Large intestine (tissue), 3 donors: ENCODE results near the gene WNT7A. TPM values are rescaled to one million over a fixed set of nuclear protein-coding genes. Genes with fewer than 3 reads are reported as not detected.
A peak's percentile ranks its signal among the peaks of the same experiment; 100 is the strongest.

Experiments used
- DNase-seq, 2 donors: peaks; one replicate each; pipeline versions ENCODE4 v3.0.0 to v3.0.0-alpha.2; 2013
- H3K27ac ChIP-seq: one replicate; pipeline ENCODE4 v1.5.1; 2013; ENCODE audit warnings: low read length
- H3K27me3 ChIP-seq: 2 replicates; pipeline ENCODE4 v1.6.1; 2013; ENCODE audit warnings: low read length; ENCODE audit not compliant: control insufficient read depth, insufficient read depth
- H3K36me3 ChIP-seq: 2 replicates; pipeline ENCODE4 v1.6.1; 2013; ENCODE audit warnings: low read length; ENCODE audit not compliant: control insufficient read depth, insufficient read depth
- H3K4me1 ChIP-seq: one replicate; pipeline ENCODE4 v1.6.1; 2013; ENCODE audit warnings: low read length; ENCODE audit not compliant: control insufficient read depth, insufficient read depth
- H3K4me3 ChIP-seq: one replicate; pipeline ENCODE4 v1.5.1; 2013; ENCODE audit warnings: low read length
- H3K9me3 ChIP-seq: one replicate; pipeline ENCODE4 v1.6.1; 2013; ENCODE audit warnings: mild to moderate bottlenecking, low read depth, low read length, moderate library complexity; ENCODE audit not compliant: control insufficient read depth
- WGBS: methylation state at CpG from one replicate; pipeline ENCODE4 v1.1.5; 2013; ENCODE audit warnings: low lambda C conversion rate; ENCODE audit not compliant: insufficient coverage; 5-methylcytosine and 5-hydroxymethylcytosine counted together
- polyA plus RNA-seq: library from polyadenylated mRNA; unstranded; fragments of 120-200 nt; gene quantifications from one replicate; pipeline ENCODE4 v1.2.1, GENCODE V29; 2013

Gene WNT7A
- polyA plus RNA-seq, 1 donor = 0.01 TPM

DNA sequence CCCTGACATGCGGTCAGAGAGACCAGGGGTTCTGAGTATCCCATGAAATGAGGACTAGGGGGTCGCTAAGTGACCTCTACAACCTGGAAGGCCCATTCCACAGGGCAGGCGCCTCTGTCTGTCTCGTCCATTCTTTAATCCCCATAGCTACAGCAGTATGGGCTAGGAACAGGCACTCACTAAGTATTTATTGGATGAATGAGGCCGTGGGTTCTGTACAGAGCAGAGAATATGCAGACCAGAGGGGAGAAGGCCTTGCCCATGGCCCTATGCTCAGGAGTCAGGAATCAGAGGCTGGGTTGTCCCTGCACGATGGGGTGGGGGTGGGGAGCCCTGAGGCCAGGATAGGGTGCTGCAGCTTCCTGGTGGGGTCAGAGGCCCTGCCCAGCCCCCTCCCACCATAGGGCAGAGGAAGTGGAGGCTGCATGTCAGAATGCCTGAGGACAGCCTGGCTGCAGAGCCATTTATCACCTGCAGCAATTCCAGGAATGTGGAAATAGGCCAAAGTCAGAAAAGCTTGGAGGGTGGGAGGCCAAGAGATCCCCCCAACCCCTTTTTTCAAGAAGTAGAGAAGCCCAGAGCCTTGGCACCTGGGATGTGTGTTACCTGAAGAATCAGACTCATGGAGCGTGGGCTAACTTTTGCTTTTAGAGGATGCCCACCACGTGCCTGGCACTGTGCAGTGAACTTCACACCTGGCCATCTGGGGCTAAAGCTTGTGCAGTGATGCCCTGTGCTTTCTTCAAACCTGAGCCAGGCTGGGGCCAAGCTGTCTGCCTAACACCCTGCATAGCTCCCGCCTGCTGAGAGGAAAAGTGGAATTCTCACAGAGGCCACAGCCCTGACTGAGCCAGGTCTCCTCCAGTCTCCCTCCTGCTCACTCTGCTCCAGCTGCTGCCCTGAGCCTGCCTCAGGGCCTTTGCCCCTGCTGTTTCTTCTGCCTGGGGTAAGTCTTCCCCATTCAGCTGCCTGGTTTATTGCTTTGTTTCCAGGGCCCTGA is 109.4 kb downstream of the WNT7A start:
- peaks cover 19% of the 10 kb centered on the region for H3K4me1 ChIP-seq
- no peaks in the 10 kb centered on the region for H3K36me3 ChIP-seq
- H3K27ac ChIP-seq = no peak overlapping the region
- no CpG with 5 or more reads among the region's 9 CpGs for WGBS
- no peak overlapping the region for H3K4me3 ChIP-seq
- no peaks in the 10 kb centered on the region for H3K27me3 ChIP-seq
- H3K9me3 ChIP-seq = no peaks in the 10 kb centered on the region
- DNase-seq = peak; percentile 34 to 45

DNA sequence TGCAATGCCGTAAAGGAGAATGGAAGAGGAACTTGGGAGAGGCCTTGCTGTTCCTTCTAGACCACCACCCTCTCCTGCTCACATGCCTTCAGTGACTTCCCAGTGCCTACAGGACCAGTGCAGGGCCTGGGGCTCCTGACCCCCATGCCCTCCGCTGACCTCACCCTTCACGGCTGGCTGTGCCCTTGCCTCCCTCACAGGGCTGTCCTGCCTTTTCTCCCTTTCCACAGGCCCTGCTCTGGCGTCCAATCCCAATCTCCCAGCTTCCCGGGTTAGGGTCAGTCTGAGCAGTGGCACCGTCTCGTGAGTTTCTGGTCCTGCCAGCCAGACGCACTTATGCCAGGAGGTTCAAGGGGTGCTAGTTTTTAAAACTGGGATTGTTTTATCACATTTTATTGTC is 110.4 kb downstream of the WNT7A start:
- Histone ChIP-seq H3K9me3 (no peaks in the 10 kb centered on the region), H3K4me3 (no peak overlapping the region), H3K4me1 (peaks cover 19% of the 10 kb centered on the region), H3K36me3 (no peaks in the 10 kb centered on the region), H3K27ac (no peak overlapping the region), H3K27me3 (no peaks in the 10 kb centered on the region)
- no CpG with 5 or more reads among the region's 8 CpGs for WGBS
- no peak for DNase-seq

DNA sequence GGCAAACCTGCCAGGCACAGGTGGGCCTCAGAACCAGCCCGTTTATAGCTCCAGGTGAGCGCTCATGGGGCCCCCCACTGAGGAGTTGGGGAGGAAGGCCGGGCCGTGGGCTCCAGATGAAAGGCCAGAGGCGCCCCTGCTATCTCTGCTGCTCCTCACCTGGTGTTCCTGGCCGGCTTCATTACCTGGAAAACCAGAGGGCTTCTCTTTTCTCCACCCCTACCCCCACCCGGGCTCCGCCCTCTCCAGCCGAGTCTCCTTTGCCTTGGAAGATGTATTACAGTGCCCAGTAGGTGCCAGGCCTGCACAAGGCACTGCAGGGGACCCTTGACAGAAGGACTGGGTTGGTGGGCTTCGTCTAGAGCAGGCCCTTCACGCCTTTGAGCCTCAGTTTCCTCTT is 111.4 kb downstream of the WNT7A start:
- peaks cover 19% of the 10 kb centered on the region for H3K4me1 ChIP-seq
- WGBS = no CpG with 5 or more reads among the region's 11 CpGs
- no peak for DNase-seq
- H3K4me3 ChIP-seq = no peak overlapping the region
- H3K27me3 ChIP-seq = no peaks in the 10 kb centered on the region
- no peak overlapping the region for H3K27ac ChIP-seq
- no peaks in the 10 kb centered on the region for H3K9me3 ChIP-seq
- no peaks in the 10 kb centered on the region for H3K36me3 ChIP-seq

DNA sequence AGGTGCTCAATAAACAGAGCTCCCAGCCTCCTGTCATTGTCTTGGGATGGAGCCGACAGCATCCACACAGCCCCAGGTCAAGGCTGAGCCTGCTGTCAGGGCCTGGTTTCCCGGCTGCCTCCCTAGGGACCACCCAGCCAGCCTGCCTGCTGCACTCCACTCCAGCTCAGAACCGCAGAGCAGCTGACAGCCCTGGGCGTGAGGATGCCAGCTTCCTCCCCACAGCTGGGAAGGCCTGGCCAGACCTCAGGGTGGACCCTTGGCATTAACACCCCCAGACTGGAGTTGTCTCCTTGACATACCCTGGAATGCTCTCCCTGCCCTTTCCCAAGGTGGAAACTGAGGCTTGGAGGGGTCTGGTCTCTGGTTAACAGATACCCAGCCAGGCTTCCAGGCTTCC is 112.0 kb downstream of the WNT7A start:
- H3K27me3 ChIP-seq = no peaks in the 10 kb centered on the region
- H3K9me3 ChIP-seq = no peaks in the 10 kb centered on the region
- no peak for DNase-seq
- no peak overlapping the region for H3K4me3 ChIP-seq
- peaks cover 19% of the 10 kb centered on the region for H3K4me1 ChIP-seq
- no CpG with 5 or more reads among the region's 4 CpGs for WGBS
- no peaks in the 10 kb centered on the region for H3K36me3 ChIP-seq
- no peak overlapping the region for H3K27ac ChIP-seq

DNA sequence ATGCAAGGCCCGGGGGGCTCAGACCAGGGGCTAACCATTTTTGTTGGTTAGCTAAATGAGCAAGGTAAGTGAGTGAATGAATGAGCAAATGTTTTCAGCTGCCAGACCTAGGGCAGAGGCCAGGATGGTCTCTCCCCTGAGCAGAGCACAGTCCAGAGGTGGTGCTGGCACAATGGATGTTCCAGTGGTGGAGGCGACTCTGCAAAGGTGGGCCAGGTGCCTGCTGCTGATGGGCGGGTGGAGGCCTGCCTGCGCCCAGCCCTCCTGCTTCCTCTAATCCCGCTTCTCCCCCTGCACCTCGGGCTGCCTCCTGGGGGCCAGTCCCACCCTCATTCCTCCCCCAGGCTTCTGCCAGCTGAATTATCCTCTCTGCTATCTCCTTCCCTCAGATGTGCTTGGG is 112.8 kb downstream of the WNT7A start:
- DNase-seq = no peak
- H3K4me3 ChIP-seq = no peak overlapping the region
- H3K27ac ChIP-seq = no peak overlapping the region
- no peaks in the 10 kb centered on the region for H3K27me3 ChIP-seq
- H3K4me1 ChIP-seq = peaks cover 19% of the 10 kb centered on the region
- no peaks in the 10 kb centered on the region for H3K9me3 ChIP-seq
- WGBS = no CpG with 5 or more reads among the region's 6 CpGs
- no peaks in the 10 kb centered on the region for H3K36me3 ChIP-seq

Other genes with a start within 250 kb of the WNT7A start
- 17.7 TPM for gene CHCHD4, start 244.8 kb upstream of the WNT7A start, polyA plus RNA-seq
- gene TMEM43, start 245.0 kb upstream of the WNT7A start, polyA plus RNA-seq = 39.4 TPM